Measurements from ENCODE around the gene MUC12. TPM values are rescaled to one million over a fixed set of nuclear protein-coding genes. Genes with fewer than 3 reads are reported as not detected.
"Not testable (repeated sequence)": the region's sequence is repeated elsewhere in the genome, so short reads cannot be mapped to it uniquely, and the experiment has no call there.

The MUC12 gene
- polyA plus RNA-seq, 1 donor (not counting 4 experiments of a cell fraction or from before 2014, with no cell fraction given), result 0.24 TPM

GRCh38 chr7:100921039-100921438 lies 48.3 kb upstream of the MUC12 start:
- Histone ChIP-seq H4K20me1 (ENCODE audit: control insufficient read depth, extremely low read depth, insufficient read depth, low read length) (no peaks in the 10 kb centered on the region), H3K27me3 (ENCODE audit: control insufficient read depth, extremely low read depth, insufficient read depth, low read length) (no peaks in the 10 kb centered on the region), H3K36me3 (ENCODE audit: control insufficient read depth in 2 of 2, extremely low read depth in 1 of 2, insufficient read depth in 2 of 2, low read length in 2 of 2) (no peaks in the 10 kb centered on the region), H3K9ac (ENCODE audit: control insufficient read depth, extremely low read depth, insufficient read depth, low read length) (no peak overlapping the region), H3K9me1 (ENCODE audit: control insufficient read depth, extremely low read depth, insufficient read depth, low read length) (no peaks in the 10 kb centered on the region), H3K4me3 (ENCODE audit: control insufficient read depth in 2 of 3, extremely low read depth in 1 of 3, insufficient read depth in 2 of 3, low read depth in 1 of 3, low read length in 3 of 3) (no peak overlapping the region), H3K79me2 (ENCODE audit: control insufficient read depth, insufficient read depth, low read length) (no peaks in the 10 kb centered on the region), H3K4me2 (ENCODE audit: control insufficient read depth, extremely low read depth, insufficient read depth, low read depth, low read length) (no peak overlapping the region), H2AFZ (ENCODE audit: control insufficient read depth, low read length) (no peak overlapping the region), H3K9me3 (ENCODE audit: control insufficient read depth, low read depth, low read length) (no peaks in the 10 kb centered on the region), H3K27ac (ENCODE audit: control insufficient read depth, insufficient read depth, low read length) (no peak overlapping the region), H3K4me1 (ENCODE audit: control insufficient read depth, extremely low read depth, insufficient read depth, low read length) (peaks cover 4% of the 10 kb centered on the region)
- dilution Hi-C loops (cut with MboI; ENCODE audit: extremely low pct_ligation_motif_present, low sequenced_read_pairs), result no loop called here
- FAIRE-seq, result no peak
- TF ChIP-seq, protein P1, sequence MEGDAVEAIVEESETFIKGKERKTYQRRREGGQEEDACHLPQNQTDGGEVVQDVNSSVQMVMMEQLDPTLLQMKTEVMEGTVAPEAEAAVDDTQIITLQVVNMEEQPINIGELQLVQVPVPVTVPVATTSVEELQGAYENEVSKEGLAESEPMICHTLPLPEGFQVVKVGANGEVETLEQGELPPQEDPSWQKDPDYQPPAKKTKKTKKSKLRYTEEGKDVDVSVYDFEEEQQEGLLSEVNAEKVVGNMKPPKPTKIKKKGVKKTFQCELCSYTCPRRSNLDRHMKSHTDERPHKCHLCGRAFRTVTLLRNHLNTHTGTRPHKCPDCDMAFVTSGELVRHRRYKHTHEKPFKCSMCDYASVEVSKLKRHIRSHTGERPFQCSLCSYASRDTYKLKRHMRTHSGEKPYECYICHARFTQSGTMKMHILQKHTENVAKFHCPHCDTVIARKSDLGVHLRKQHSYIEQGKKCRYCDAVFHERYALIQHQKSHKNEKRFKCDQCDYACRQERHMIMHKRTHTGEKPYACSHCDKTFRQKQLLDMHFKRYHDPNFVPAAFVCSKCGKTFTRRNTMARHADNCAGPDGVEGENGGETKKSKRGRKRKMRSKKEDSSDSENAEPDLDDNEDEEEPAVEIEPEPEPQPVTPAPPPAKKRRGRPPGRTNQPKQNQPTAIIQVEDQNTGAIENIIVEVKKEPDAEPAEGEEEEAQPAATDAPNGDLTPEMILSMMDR (optimal IDR thresholded peaks at IDR 0.05 in 1 of 3, IDR thresholded peaks at IDR 0.05 in 1 of 3, conservative IDR thresholded peaks at IDR 0.05 in 1 of 3; ENCODE audit: extremely low read depth in 1 of 3, insufficient read depth in 2 of 3, low read length in 3 of 3), result no peak
- no peak for TF ChIP-seq EZH2 (IDR thresholded peaks at IDR 0.05; ENCODE audit: low read length)
- no peak for DNase-seq (ENCODE audit: low read depth, low spot score)

DNA sequence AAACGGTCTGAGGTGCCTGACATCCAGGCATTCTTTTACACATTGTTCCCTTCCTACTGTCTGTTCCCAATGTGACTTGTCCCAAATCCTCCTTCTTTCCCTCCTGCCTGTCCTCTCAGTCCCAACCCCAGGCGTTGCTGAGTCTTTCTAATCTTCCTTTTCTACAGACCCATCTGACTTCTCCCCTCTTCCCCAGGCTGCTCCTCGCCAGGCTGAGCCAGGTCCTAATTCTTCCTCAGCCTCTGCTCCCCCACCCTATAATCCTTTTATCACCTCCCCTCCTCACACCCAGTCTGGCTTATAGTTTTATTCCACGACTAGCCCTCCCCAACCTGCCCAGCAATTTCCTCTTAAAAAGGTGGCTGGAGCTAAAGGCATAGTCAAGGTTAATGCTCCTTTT lies 45.7 kb upstream of the MUC12 start:
- H3K4me1 ChIP-seq (ENCODE audit: control insufficient read depth, extremely low read depth, insufficient read depth, low read length); H3K27ac ChIP-seq (ENCODE audit: control insufficient read depth, insufficient read depth, low read length); H3K27me3 ChIP-seq (ENCODE audit: control insufficient read depth, extremely low read depth, insufficient read depth, low read length); H4K20me1 ChIP-seq (ENCODE audit: control insufficient read depth, extremely low read depth, insufficient read depth, low read length); FAIRE-seq; H3K9me1 ChIP-seq (ENCODE audit: control insufficient read depth, extremely low read depth, insufficient read depth, low read length); H3K36me3 ChIP-seq (ENCODE audit: control insufficient read depth in 2 of 2, extremely low read depth in 1 of 2, insufficient read depth in 2 of 2, low read length in 2 of 2); H3K9ac ChIP-seq (ENCODE audit: control insufficient read depth, extremely low read depth, insufficient read depth, low read length); H3K9me3 ChIP-seq (ENCODE audit: control insufficient read depth, low read depth, low read length); dilution Hi-C loops (cut with MboI; ENCODE audit: extremely low pct_ligation_motif_present, low sequenced_read_pairs); H3K4me3 ChIP-seq (ENCODE audit: control insufficient read depth in 2 of 3, extremely low read depth in 1 of 3, insufficient read depth in 2 of 3, low read depth in 1 of 3, low read length in 3 of 3); H2AFZ ChIP-seq (ENCODE audit: control insufficient read depth, low read length); DNase-seq (ENCODE audit: low read depth, low spot score); H3K4me2 ChIP-seq (ENCODE audit: control insufficient read depth, extremely low read depth, insufficient read depth, low read depth, low read length); H3K79me2 ChIP-seq (ENCODE audit: control insufficient read depth, insufficient read depth, low read length): not testable (repeated sequence)

DNA sequence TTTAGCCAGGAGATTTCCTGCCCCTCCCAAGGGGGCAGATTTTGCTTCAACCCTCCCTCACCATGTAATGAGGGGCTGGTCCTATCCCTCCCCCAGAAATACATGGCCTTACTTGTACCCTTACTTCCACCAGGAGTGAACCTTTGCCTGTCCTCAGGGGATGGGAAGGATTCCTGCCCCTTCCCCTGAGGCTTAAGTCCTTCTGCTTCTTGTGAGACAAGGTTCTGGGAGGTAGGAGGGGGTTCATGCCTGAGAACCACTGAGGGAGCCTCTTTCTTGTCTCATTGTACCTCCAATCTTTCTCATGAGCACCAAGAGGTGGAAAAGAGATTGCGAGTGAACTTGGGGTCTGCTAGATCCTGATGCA lies 39.6 kb upstream of the MUC12 start:
- H3K9me3 ChIP-seq (ENCODE audit: control insufficient read depth, low read depth, low read length), result no peaks in the 10 kb centered on the region
- no peaks in the 10 kb centered on the region for H3K9me1 ChIP-seq (ENCODE audit: control insufficient read depth, extremely low read depth, insufficient read depth, low read length)
- H3K79me2 ChIP-seq (ENCODE audit: control insufficient read depth, insufficient read depth, low read length), result no peaks in the 10 kb centered on the region
- H3K4me1 ChIP-seq (ENCODE audit: control insufficient read depth, extremely low read depth, insufficient read depth, low read length), result peaks cover 6% of the 10 kb centered on the region
- H3K27ac ChIP-seq (ENCODE audit: control insufficient read depth, insufficient read depth, low read length), result no peak overlapping the region
- dilution Hi-C loops (cut with MboI; ENCODE audit: extremely low pct_ligation_motif_present, low sequenced_read_pairs), result no loop called here
- DNase-seq (ENCODE audit: low read depth, low spot score) (no peak), FAIRE-seq (no peak)
- no peak overlapping the region for H3K4me2 ChIP-seq (ENCODE audit: control insufficient read depth, extremely low read depth, insufficient read depth, low read depth, low read length)
- no peak overlapping the region for H3K4me3 ChIP-seq (ENCODE audit: control insufficient read depth in 2 of 3, extremely low read depth in 1 of 3, insufficient read depth in 2 of 3, low read depth in 1 of 3, low read length in 3 of 3)
- no peaks in the 10 kb centered on the region for H4K20me1 ChIP-seq (ENCODE audit: control insufficient read depth, extremely low read depth, insufficient read depth, low read length)
- no peaks in the 10 kb centered on the region for H3K27me3 ChIP-seq (ENCODE audit: control insufficient read depth, extremely low read depth, insufficient read depth, low read length)
- no peak overlapping the region for H3K9ac ChIP-seq (ENCODE audit: control insufficient read depth, extremely low read depth, insufficient read depth, low read length)
- H2AFZ ChIP-seq (ENCODE audit: control insufficient read depth, low read length), result no peak overlapping the region
- no peaks in the 10 kb centered on the region for H3K36me3 ChIP-seq (ENCODE audit: control insufficient read depth in 2 of 2, extremely low read depth in 1 of 2, insufficient read depth in 2 of 2, low read length in 2 of 2)
- TF ChIP-seq, protein P1 (optimal IDR thresholded peaks at IDR 0.05 in 1 of 3, IDR thresholded peaks at IDR 0.05 in 1 of 3, conservative IDR thresholded peaks at IDR 0.05 in 1 of 3; ENCODE audit: extremely low read depth in 1 of 3, insufficient read depth in 2 of 3, low read length in 3 of 3), result no peak
- TF ChIP-seq EZH2 (IDR thresholded peaks at IDR 0.05; ENCODE audit: low read length), result no peak

All from keratinocyte (primary cell).